Right ventricle myocardium superior (tissue), 1 donor: Measurements from ENCODE around the gene DCAF6. TPM values are rescaled to one million over a fixed set of nuclear protein-coding genes. Genes with fewer than 3 reads are reported as not detected.

ENCODE experiments used
- ATAC-seq: fragments of 200-7000 bp; cut with Tn5 transposase; one replicate; pipeline ENCODE4 v1.9.1; 2020; ENCODE audit warnings: mild to moderate bottlenecking; ENCODE audit not compliant: poor library complexity
- DNase-seq: peaks from one replicate; pipeline ENCODE4 v3.0.0-alpha.2; 2020
- intact Hi-C: fragments of 100-400 bp; cut with DNase I; formaldehyde crosslinking; loops from one replicate; pipeline ENCODE4 v1.11.2; 2022
- microRNA-seq: library from miRNA; unstranded; fragments of <30 nt; microRNA quantifications from one replicate; pipeline ENCODE4 v1.2.0, GENCODE V29; 2020
- total RNA-seq: library from RNA; stranded (reverse); fragmentation: NEBNext Ultra II Directional; extraction: Animal tissue kit (Norgen Biotek cat#: 25700); gene quantifications from one replicate; pipeline ENCODE4 v1.2.1, GENCODE V29; 2021
- donor health status: DM: no; HTN: yes; CAD: no; lungs with severe emphysema.

Gene DCAF6
- total RNA-seq, 1 donor from 2014 or later = 224 TPM

DNA sequence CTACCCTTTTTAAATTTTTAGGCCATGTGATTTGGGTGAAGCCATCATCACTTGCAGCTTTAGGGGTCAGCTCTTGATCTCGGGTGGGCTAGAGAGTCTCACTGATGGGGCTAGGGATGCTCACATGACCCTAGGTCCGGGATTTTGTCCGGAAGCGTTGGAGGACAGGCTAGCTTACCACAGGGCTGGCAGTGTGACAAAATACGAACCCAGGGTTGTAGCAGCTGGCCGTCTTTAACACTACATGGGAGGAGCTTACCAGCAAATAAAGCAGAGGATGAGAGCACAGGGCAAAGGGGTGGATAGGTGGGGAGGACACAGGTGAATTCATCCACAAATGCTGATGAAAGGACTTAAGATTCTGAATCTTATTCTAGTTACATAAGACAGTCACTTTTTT is 178.4 kb downstream of the DCAF6 start:
- ATAC-seq (no peak), DNase-seq (no peak)
- intact Hi-C loops = no loop called here

DNA sequence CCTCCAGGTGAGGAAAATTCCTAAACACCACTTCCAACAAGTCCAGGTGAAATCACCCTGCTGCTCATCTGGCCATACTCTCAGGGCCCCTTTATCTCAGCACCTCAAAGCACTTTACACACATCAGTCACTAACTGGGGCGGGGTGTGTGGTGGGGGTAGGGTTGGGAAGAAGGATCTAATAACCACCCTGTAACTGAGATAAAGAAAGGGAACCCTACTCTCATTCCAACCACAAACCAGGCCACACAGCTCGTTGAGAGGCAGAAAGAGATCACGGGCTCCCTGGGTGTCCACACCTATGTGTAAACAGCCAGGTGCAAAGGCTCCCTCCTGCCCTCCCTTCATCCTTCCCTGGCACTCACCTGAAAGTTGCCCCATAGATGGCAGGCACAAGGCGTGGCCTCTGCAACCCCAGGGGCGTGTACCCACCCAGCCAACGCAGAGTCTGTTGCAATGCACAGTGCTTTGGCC is 179.9 kb downstream of the DCAF6 start:
- DNase-seq = no peak
- ATAC-seq = no peak
- intact Hi-C loops = no loop called here

DNA sequence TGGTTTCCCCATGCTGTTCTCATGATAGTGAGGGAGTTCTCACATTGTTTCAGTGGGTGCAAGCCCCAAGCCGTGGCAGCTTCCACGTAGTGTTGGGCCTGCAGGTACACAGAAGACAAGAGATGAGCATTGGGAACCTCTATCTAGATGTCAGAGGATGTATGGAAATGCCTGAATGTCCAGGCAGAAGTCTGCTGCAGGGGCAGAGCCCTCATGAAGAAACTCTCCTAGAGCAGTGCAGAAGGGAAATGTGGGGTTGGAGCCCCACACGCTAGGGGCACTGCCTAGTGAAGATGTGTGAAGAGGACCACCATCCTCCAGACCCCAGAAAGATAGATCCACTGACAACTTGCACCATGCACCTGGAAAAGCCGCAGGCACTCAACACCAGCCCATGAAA is 183.3 kb downstream of the DCAF6 start:
- DNase-seq (no peak), ATAC-seq (no peak)
- intact Hi-C loops = no loop called here

GRCh38 chr1:168121401-168122011 is 185.0 kb downstream of the DCAF6 start:
- DNase-seq (peak; percentile 90), ATAC-seq (peak; percentile 96)
- intact Hi-C loops = no loop called here

DNA sequence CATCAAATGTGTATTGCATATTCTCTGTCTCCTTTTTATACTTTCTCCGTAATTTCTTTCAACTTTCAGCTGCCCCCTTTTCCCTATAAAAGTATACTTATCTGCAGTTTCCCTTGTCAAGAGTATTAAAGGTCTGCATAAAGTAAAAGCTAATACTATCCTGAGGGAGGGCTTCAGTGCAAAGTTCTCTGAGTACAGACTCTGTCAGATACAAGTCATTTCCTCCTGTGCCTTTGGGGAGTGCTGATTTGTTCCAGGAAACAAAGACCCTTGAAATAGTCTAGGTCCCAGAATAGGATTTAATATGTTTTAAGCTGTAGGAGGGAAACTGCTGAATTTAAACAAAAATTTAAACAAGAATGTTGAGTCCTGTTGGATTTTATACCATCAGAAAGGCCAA is 188.6 kb downstream of the DCAF6 start:
- no peak for ATAC-seq
- intact Hi-C loops = no loop called here
- DNase-seq = no peak

Small RNAs within 50 kb of the gene (microRNA-seq; reads per million reads assigned to microRNA genes)
- not detected for gene MIR1255B2

Other genes starting within 250 kb of the DCAF6 start
- 34.4 TPM for gene MPZL1, start 214.7 kb upstream of the DCAF6 start, total RNA-seq
- gene ADCY10, start 22.5 kb upstream of the DCAF6 start, total RNA-seq = 0.05 TPM
- 221 TPM for gene MPC2, start 389 bp downstream of the DCAF6 start, total RNA-seq
- 3.1 TPM for gene GPR161, start 200.2 kb downstream of the DCAF6 start, total RNA-seq
- gene TIPRL, start 242.3 kb downstream of the DCAF6 start, total RNA-seq = 23.6 TPM